HepG2 (cell line): ENCODE data around the gene MGAT1. TPM values are rescaled to one million over a fixed set of nuclear protein-coding genes. Genes with fewer than 3 reads are reported as not detected.

Experiments used
- ATAC-seq: fragments of 200-7000 bp; cut with Tn5 transposase; 3 replicates; pipeline ENCODE4 v1.9.1; 2020; ENCODE audit warnings: mild to moderate bottlenecking, moderate library complexity
- BruUV-seq: library from RNA; stranded (reverse); fragments of 400-500 nt; replicated peaks from 2 replicates; lab custom pipeline; 2021; lab: Mats Ljungman, UMichigan
- CTCF ChIA-PET: fragments of 300-600 bp; formaldehyde crosslinking; extraction: SDS; loops from one replicate; lab custom pipeline; 2021; ENCODE audit warnings: low total read pairs, inconsistent platforms, low intra/inter-chr PET ratio; lab: Yijun Ruan, JAX
- POLR2A ChIA-PET: fragments of 350-600 bp; sonication (Branson Sonifier 250); formaldehyde crosslinking; loops from one replicate; lab custom pipeline; 2020; ENCODE audit warnings: antibody characterized with exemption, inconsistent platforms; lab: Yijun Ruan, JAX
- DNase-seq: peaks from one replicate; pipeline ENCODE4 v3.0.0-alpha.2; 2015; ENCODE audit warnings: low spot score
- FAIRE-seq: peaks from 3 replicates; lab custom pipeline; 2011; peaks lifted over from hg19 to GRCh38; lab: Jason Lieb, UNC
- H2AFZ ChIP-seq: one replicate; pipeline ENCODE4 v1.6.1; 2011; ENCODE audit warnings: low read length, inconsistent platforms
- H3K27ac ChIP-seq: fragments of 300-600 bp; 3 replicates; pipeline ENCODE4 v1.8.0; 2011; ENCODE audit warnings: mixed run types, mild to moderate bottlenecking, mixed read lengths, low read length, inconsistent platforms; ENCODE audit not compliant: insufficient read depth; ENCODE audit errors: extremely low read length
- H3K27me3 ChIP-seq, 2 experiments: fragments of 200-600 bp in 1 of 2; 2 replicates in 1 of 2; 3 replicates in 1 of 2; pipeline versions ENCODE4 v1.6.0 to v1.8.0; 2011; ENCODE audit warnings: low read length in 2 of 2, mild to moderate bottlenecking in 2 of 2, moderate library complexity in 2 of 2, inconsistent platforms in 1 of 2; ENCODE audit not compliant: insufficient read depth in 2 of 2, control insufficient read depth in 1 of 2
- H3K36me3 ChIP-seq, 2 experiments: fragments of 200-600 bp in 1 of 2; replicated peaks in 1 of 2; 2 replicates in 1 of 2; 3 replicates in 1 of 2; pipeline versions ENCODE4 v1.5.1 to v1.8.0; 2011; ENCODE audit warnings: low read length in 2 of 2, inconsistent platforms in 1 of 2; ENCODE audit not compliant: insufficient read depth in 2 of 2, control insufficient read depth in 1 of 2
- H3K4me1 ChIP-seq: 2 replicates; pipeline ENCODE4 v1.5.1; 2012; ENCODE audit warnings: low read length, inconsistent platforms; ENCODE audit not compliant: insufficient read depth
- H3K4me2 ChIP-seq: 2 replicates; pipeline ENCODE4 v1.6.0; 2011; ENCODE audit warnings: low read depth, low read length, inconsistent platforms
- H3K4me3 ChIP-seq, 3 experiments: fragments of 200-600 bp in 1 of 3; sonication (generic), shearing (Covaris generic) in 1 of 3; replicated peaks in 1 of 3; 2 replicates each; pipeline ENCODE4 v1.5.1; 2011 to 2016; ENCODE audit warnings: low read length in 3 of 3, inconsistent platforms in 2 of 3, low read depth in 2 of 3, mild to moderate bottlenecking in 2 of 3, control low read depth in 1 of 3, mixed read lengths in 1 of 3; ENCODE audit not compliant: insufficient read depth in 1 of 3
- H3K79me2 ChIP-seq: one replicate; pipeline ENCODE4 v1.6.1; 2011; ENCODE audit warnings: low read length, inconsistent platforms; ENCODE audit not compliant: insufficient read depth
- H3K9ac ChIP-seq: 2 replicates; pipeline ENCODE4 v1.6.0; 2011; ENCODE audit warnings: mild to moderate bottlenecking, low read depth, low read length, inconsistent platforms; ENCODE audit not compliant: insufficient read depth
- H3K9me3 ChIP-seq: 2 replicates; pipeline ENCODE4 v1.5.1; 2012; ENCODE audit warnings: mild to moderate bottlenecking, low read length
- H4K20me1 ChIP-seq: 2 replicates; pipeline ENCODE4 v1.6.0; 2011; ENCODE audit warnings: inconsistent platforms, mild to moderate bottlenecking, low read length, moderate library complexity; ENCODE audit not compliant: insufficient read depth
- ARID2 ChIP-seq: sonication (generic); formaldehyde crosslinking; IDR thresholded peaks from 2 replicates; pipeline ENCODE4 v1.8.1; 2022; ENCODE audit warnings: mild to moderate bottlenecking, missing genetic modification reagents, borderline replicate concordance
- HIVEP1 ChIP-seq: sonication (generic); formaldehyde crosslinking; IDR thresholded peaks from 2 replicates; pipeline ENCODE4 v1.4.0; 2020; ENCODE audit warnings: mild to moderate bottlenecking, missing genetic modification reagents
- HNRNPLL ChIP-seq: fragments of 200-400 bp; formaldehyde crosslinking; IDR thresholded peaks from 2 replicates; pipeline ENCODE4 v1.6.1; 2017; ENCODE audit warnings: mild to moderate bottlenecking, low read depth, low read length; ENCODE audit not compliant: poor library complexity, severe bottlenecking
- KDM2A ChIP-seq: sonication (generic); formaldehyde crosslinking; IDR thresholded peaks from 2 replicates; pipeline ENCODE4 v1.4.0; 2020; ENCODE audit warnings: low read depth, missing genetic modification reagents, borderline replicate concordance
- MAFF ChIP-seq: IDR thresholded peaks from 2 replicates; pipeline ENCODE4 v1.6.1; 2011; ENCODE audit warnings: low read depth, low read length, improper control_type of control experiment
- NCOA2 ChIP-seq: sonication (generic); formaldehyde crosslinking; IDR thresholded peaks from 2 replicates; pipeline ENCODE4 v1.8.0; 2022; ENCODE audit warnings: inconsistent platforms
- RAD21 ChIP-seq: fragments of 450-650 bp; formaldehyde crosslinking; IDR thresholded peaks from 2 replicates; pipeline ENCODE4 v1.5.0; 2020; ENCODE audit warnings: mild to moderate bottlenecking
- SMAD3 ChIP-seq: sonication (generic); formaldehyde crosslinking; IDR thresholded peaks from 2 replicates; pipeline ENCODE4 v1.4.0; 2020; ENCODE audit warnings: missing genetic modification reagents
- SMARCE1 ChIP-seq: fragments of 450-650 bp; IDR thresholded peaks from 2 replicates; pipeline ENCODE4 v1.6.1; 2017; ENCODE audit warnings: borderline replicate concordance
- SMYD3 ChIP-seq: sonication (generic); formaldehyde crosslinking; IDR thresholded peaks from 2 replicates; pipeline ENCODE4 v1.8.1; 2023; ENCODE audit warnings: mild to moderate bottlenecking, missing genetic modification reagents
- XRCC5 ChIP-seq: fragments of 200-400 bp; formaldehyde crosslinking; optimal IDR thresholded peaks from 2 replicates; pipeline ENCODE3; 2017; ENCODE audit warnings: mild to moderate bottlenecking, low read length
- ZBTB3 ChIP-seq: sonication (generic); formaldehyde crosslinking; IDR thresholded peaks from 2 replicates; pipeline ENCODE4 v1.4.0; 2020; ENCODE audit warnings: low read depth, mild to moderate bottlenecking, moderate library complexity, missing genetic modification reagents, borderline replicate concordance
- ZNF296 ChIP-seq: sonication (generic); formaldehyde crosslinking; conservative IDR thresholded peaks from 2 replicates; pipeline ENCODE4 v1.5.0; 2020; ENCODE audit warnings: mild to moderate bottlenecking, missing genetic modification reagents
- ZSCAN30 ChIP-seq: sonication (generic); formaldehyde crosslinking; IDR thresholded peaks from 2 replicates; pipeline ENCODE4 v1.5.0; 2020; ENCODE audit warnings: mild to moderate bottlenecking, missing genetic modification reagents
- WGBS: methylation state at CpG from one replicate; pipeline ENCODE4 v1.1.6; 2017; ENCODE audit warnings: low lambda C conversion rate; 5-methylcytosine and 5-hydroxymethylcytosine counted together
- in situ Hi-C: cut with HindIII; loops from 2 replicates; pipeline ENCODE4 v1.10.0; 2017; ENCODE audit warnings: low pct_unique_long_range_greater_than_20kb; ENCODE audit not compliant: extremely low pct_ligation_motif_present
- intact Hi-C: fragments of 100-400 bp; cut with micrococcal nuclease; formaldehyde crosslinking; loops from one replicate; pipeline ENCODE4 v1.10.0; 2022; ENCODE audit not compliant: unreplicated experiment
- polyA plus RNA-seq, 8 experiments: library from polyadenylated mRNA; depleted of rRNA in 3 of 8; stranded (reverse) in 7 of 8; unstranded in 1 of 8; fragments of >200 nt; fragmentation: Illumina TruSeq in 4 of 8; extraction: Trizol in 4 of 8; gene quantifications; 2 replicates each; pipeline versions ENCODE4 v1.2.1 to v1.2.3, GENCODE V29; 2011 to 2016; ENCODE audit warnings: low read depth in 4 of 8, missing spikeins in 1 of 8, mixed read lengths in 1 of 8; ENCODE audit not compliant: insufficient read depth in 1 of 8
- total RNA-seq, 5 experiments: library from RNA; depleted of rRNA; stranded (reverse); fragments of >200 nt; fragmentation: Illumina TruSeq; extraction: Trizol; gene quantifications; 2 replicates each; pipeline ENCODE4 v1.2.3, GENCODE V29; 2016; ENCODE audit warnings: low read depth in 1 of 5
- TF ChIP-seq, protein P1 (sequence below): IDR thresholded peaks from 2 replicates; pipeline ENCODE4 v1.6.1; 2016; ENCODE audit warnings: missing compliant biosample characterization, missing genetic modification reagents, borderline replicate concordance
- TF ChIP-seq, protein P2 (sequence below): sonication (generic); formaldehyde crosslinking; IDR thresholded peaks from 2 replicates; pipeline ENCODE4 v1.8.0; 2022; ENCODE audit warnings: missing genetic modification reagents, low read depth, mild to moderate bottlenecking, borderline replicate concordance
- TF ChIP-seq, protein P3 (sequence below): sonication (generic); formaldehyde crosslinking; IDR thresholded peaks from 2 replicates; pipeline ENCODE4 v1.5.1; 2020; ENCODE audit warnings: mild to moderate bottlenecking, moderate library complexity, missing genetic modification reagents
- TF ChIP-seq, protein P4 (sequence below): sonication (generic); formaldehyde crosslinking; IDR thresholded peaks from 2 replicates; pipeline ENCODE4 v1.5.0; 2020; ENCODE audit warnings: mild to moderate bottlenecking, missing genetic modification reagents, moderate library complexity

The MGAT1 gene
- total and polyA plus RNA-seq, 2 of the 13 experiments (the other 11 are each of a cell fraction or from before 2014, with no cell fraction given) = 50.1 to 55.3 TPM

DNA sequence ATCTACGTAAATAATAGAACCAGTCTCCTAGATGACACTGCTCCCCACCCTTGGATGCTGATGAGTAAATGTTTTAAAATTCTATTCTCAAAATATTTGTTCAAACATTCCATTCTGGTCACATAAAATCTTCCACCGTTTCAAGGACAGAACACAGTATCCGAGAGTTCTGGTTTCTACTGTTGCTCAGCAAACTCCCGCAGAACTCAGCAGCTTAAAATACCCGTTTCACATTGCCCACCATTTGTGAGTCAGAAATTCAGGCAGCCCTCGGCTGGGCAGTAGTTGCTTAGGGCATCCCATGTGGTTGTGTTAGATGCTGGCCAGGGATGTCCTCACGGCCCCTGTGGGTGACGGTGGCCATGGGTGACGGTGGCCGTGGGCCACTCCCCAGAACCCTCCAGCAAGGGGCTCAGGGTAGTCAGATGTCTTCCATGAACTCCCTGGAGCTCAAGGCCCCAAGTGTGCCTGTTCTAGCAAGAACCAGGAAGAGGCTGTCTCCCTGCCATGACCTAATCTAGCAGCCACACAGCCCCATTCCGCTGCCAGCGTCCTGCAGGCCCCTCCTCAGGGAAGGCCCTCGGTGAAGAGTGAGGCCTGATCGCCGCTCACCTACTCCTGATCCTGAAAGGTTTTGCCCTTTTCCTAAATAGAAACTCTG is 17.4 kb downstream of the MGAT1 start (continued):
- TF ChIP-seq, protein P1, sequence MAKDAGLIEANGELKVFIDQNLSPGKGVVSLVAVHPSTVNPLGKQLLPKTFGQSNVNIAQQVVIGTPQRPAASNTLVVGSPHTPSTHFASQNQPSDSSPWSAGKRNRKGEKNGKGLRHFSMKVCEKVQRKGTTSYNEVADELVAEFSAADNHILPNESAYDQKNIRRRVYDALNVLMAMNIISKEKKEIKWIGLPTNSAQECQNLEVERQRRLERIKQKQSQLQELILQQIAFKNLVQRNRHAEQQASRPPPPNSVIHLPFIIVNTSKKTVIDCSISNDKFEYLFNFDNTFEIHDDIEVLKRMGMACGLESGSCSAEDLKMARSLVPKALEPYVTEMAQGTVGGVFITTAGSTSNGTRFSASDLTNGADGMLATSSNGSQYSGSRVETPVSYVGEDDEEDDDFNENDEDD (CRISPR knock-in tag) = no peak
- no peak for TF ChIP-seq ZNF296 (CRISPR knock-in tag)
- TF ChIP-seq SMYD3 (CRISPR knock-in tag) = no peak
- TF ChIP-seq NCOA2 = no peak
- TF ChIP-seq SMARCE1 = no peak
- 0 out of 2 replicates have a peak, but pooled peaks have one; percentile 24 for TF ChIP-seq HIVEP1
- no peak for TF ChIP-seq SMAD3
- no peak for TF ChIP-seq ARID2
- TF ChIP-seq ZBTB3 = no peak
- no peak for TF ChIP-seq HNRNPLL

DNA sequence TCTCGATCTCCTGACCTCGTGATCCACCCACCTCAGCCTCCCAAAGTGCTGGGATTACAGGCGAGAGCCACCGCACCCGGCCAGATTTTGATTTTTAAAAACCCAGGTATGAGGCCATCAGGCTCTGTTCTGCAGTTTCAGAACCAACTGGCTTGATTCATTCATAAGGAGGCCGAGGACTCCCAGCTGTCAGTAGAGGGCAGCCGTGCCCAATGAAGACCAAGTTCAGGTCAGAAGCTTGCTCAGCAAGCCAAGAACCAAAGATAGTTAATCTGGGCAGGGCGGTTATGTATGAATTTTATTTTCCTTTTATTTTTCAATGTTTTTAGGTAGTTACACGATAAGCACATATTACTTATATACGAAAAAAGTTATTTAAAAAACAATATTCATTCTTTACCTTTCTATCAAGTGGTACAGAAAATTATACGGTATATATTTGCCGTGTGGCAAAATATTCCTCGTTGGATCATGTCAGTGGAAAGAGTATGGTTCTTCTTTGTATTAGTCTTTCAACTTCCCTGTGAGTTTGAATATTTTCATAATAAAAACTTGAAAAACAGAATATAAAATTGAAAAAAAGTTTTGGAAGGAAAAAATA is 18.0 kb downstream of the MGAT1 start:
- 26% methylated on average over 12 of the region's 13 CpGs for WGBS
- FAIRE-seq = peak; percentile 70
- Histone ChIP-seq H3K27me3 (peaks cover 0 to 10% of the 10 kb centered on the region in 2 experiments; a peak in 1 of 5 replicates), H3K79me2 (no peaks in the 10 kb centered on the region), H4K20me1 (no peaks in the 10 kb centered on the region), H3K4me2 (no peak overlapping the region), H3K4me1 (peaks cover 12% of the 10 kb centered on the region), H3K36me3 (peaks cover 0 to under 1% of the 10 kb centered on the region in 2 experiments; a peak in 1 of 5 replicates), H3K9me3 (no peaks in the 10 kb centered on the region), H3K9ac (no peak overlapping the region), H2AFZ (no peak overlapping the region), H3K4me3 (no peak overlapping the region), H3K27ac (no peak overlapping the region)
- intact Hi-C loops = loop anchor here (2.0 to 5.0 kb wide), 3 partner anchors 14 to 374 kb away; partner anchors contain the start of gene ZFP62
- in situ Hi-C loops = loop anchor here (10.0 kb wide), 1 partner anchor 370 kb away; no protein-coding TSS in a partner anchor
- CTCF ChIA-PET = interaction anchor here (0.8 to 1.8 kb wide), 4 partner anchors 14 to 85 kb away, joined by 3 to 8 read pairs (median 4); partner anchors contain the start of gene ZFP62
- peak; percentile 70 for DNase-seq
- no TSS peak for BruUV-seq
- POLR2A ChIA-PET = interaction anchor here (2.0 kb wide), 1 partner anchor 26 kb away, joined by 8 read pairs; no protein-coding TSS in a partner anchor
- ATAC-seq = peak; percentile 60
- TF ChIP-seq RAD21 (CRISPR knock-in tag) = peak; percentile 68
- TF ChIP-seq XRCC5 = peak; percentile 41
- TF ChIP-seq ZSCAN30 (CRISPR knock-in tag) = no peak
- TF ChIP-seq, protein P2, sequence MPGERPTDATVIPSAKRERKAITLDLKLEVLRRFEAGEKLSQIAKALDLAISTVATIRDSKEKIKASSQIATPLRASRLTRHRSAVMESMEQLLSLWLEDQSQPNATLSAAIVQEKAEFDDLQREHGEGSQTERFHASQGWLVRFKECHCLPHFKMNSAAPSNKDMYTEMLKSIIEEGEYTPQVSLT = no peak
- 0 out of 2 replicates have a peak, but pooled peaks have one; percentile 11 for TF ChIP-seq MAFF
- TF ChIP-seq, protein P3, sequence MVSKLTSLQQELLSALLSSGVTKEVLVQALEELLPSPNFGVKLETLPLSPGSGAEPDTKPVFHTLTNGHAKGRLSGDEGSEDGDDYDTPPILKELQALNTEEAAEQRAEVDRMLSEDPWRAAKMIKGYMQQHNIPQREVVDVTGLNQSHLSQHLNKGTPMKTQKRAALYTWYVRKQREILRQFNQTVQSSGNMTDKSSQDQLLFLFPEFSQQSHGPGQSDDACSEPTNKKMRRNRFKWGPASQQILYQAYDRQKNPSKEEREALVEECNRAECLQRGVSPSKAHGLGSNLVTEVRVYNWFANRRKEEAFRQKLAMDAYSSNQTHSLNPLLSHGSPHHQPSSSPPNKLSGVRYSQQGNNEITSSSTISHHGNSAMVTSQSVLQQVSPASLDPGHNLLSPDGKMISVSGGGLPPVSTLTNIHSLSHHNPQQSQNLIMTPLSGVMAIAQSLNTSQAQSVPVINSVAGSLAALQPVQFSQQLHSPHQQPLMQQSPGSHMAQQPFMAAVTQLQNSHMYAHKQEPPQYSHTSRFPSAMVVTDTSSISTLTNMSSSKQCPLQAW = 0 out of 2 replicates have a peak, but pooled peaks have one; percentile 22
- peak; percentile 52; the same call in 1 of the 2 replicates for TF ChIP-seq KDM2A (CRISPR knock-in tag)
- TF ChIP-seq, protein P4, sequence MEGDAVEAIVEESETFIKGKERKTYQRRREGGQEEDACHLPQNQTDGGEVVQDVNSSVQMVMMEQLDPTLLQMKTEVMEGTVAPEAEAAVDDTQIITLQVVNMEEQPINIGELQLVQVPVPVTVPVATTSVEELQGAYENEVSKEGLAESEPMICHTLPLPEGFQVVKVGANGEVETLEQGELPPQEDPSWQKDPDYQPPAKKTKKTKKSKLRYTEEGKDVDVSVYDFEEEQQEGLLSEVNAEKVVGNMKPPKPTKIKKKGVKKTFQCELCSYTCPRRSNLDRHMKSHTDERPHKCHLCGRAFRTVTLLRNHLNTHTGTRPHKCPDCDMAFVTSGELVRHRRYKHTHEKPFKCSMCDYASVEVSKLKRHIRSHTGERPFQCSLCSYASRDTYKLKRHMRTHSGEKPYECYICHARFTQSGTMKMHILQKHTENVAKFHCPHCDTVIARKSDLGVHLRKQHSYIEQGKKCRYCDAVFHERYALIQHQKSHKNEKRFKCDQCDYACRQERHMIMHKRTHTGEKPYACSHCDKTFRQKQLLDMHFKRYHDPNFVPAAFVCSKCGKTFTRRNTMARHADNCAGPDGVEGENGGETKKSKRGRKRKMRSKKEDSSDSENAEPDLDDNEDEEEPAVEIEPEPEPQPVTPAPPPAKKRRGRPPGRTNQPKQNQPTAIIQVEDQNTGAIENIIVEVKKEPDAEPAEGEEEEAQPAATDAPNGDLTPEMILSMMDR (CRISPR knock-in tag) = peak; percentile 87
